Heart left ventricle (tissue), 13 donors: ENCODE data around the gene EPB41L2.

Experiments used
- POLR2A ChIP-seq, 2 donors: fragments of 450-650 bp; IDR thresholded peaks; one replicate each; pipeline ENCODE4 v1.6.1; 2017; ENCODE audit warnings: antibody characterized with exemption in 2 of 2, mild to moderate bottlenecking in 2 of 2, moderate library complexity in 2 of 2
- TF ChIP-seq, protein P1 (sequence below), 12 donors: fragments of 200-600 bp; sonication (generic) in 4 of 12; IDR thresholded peaks; one replicate each; pipeline versions ENCODE4 v1.5.0 to v1.8.0; 2018 to 2022; ENCODE audit warnings: antibody characterized with exemption in 12 of 12, mild to moderate bottlenecking in 5 of 12
- donor health status: ischemic (EF 13 %, LVEDD 7.1; RV severe dilation, severe dysfunction).
- donor health status: DM: no; HTN: yes; CAD: no.
- donor health status: DM: no; HTN: no; CAD: no.
- donor health status: ischemic (EF 25% LVEDD 6.9; RV normal size, moderate dysfunction).
- donor health status: ischemic (EF 25% LVEDD 5.7; RV mildly dilated, moderate dysfunction).
- donor health status: ischemic (EF 35%, LVEDD 5.7; RV mildly dilated, moderate dysfunction).
- donor health status: nonischemic (EF 11% LVEDD 7.7; RV severe dilation, severe dysfunction).
- donor health status: DM: yes; HTN: yes; CAD: no.
- donor health status: PGD.
- donor health status: ischemic (EF 29% LVEDD 5.4; RV normal size, mild dysfunction).
- donor health status: nonischemic (EF 23%, LVEDD 6.1; RV moderate dilation, normal function).

- TF ChIP-seq POLR2A (IDR thresholded peaks at IDR 0.05), result no peak
- TF ChIP-seq, protein P1, sequence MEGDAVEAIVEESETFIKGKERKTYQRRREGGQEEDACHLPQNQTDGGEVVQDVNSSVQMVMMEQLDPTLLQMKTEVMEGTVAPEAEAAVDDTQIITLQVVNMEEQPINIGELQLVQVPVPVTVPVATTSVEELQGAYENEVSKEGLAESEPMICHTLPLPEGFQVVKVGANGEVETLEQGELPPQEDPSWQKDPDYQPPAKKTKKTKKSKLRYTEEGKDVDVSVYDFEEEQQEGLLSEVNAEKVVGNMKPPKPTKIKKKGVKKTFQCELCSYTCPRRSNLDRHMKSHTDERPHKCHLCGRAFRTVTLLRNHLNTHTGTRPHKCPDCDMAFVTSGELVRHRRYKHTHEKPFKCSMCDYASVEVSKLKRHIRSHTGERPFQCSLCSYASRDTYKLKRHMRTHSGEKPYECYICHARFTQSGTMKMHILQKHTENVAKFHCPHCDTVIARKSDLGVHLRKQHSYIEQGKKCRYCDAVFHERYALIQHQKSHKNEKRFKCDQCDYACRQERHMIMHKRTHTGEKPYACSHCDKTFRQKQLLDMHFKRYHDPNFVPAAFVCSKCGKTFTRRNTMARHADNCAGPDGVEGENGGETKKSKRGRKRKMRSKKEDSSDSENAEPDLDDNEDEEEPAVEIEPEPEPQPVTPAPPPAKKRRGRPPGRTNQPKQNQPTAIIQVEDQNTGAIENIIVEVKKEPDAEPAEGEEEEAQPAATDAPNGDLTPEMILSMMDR (IDR thresholded peaks at IDR 0.05), result no peak
Measured at GRCh38 chr6:130853555-130854183, 209.4 kb downstream of the EPB41L2 start.
